ENCODE results near the gene RIC3. TPM values are rescaled to one million over a fixed set of nuclear protein-coding genes. Genes with fewer than 3 reads are reported as not detected.
"Not testable (repeated sequence)": the region's sequence is repeated elsewhere in the genome, so short reads cannot be mapped to it uniquely, and the experiment has no call there.

RIC3 gene
- total and polyA plus RNA-seq, 2 donors (not counting 1 experiment from before 2014, with no cell fraction given) = not detected

- Histone ChIP-seq H3K27me3 (ENCODE audit: control insufficient read depth, insufficient read depth, low read length) (peaks cover 13% of the 10 kb centered on the region), H4K20me1 (ENCODE audit: control insufficient read depth, extremely low read depth, insufficient read depth, low read length) (no peaks in the 10 kb centered on the region), H3K4me2 (ENCODE audit: extremely low read depth, insufficient read depth, low read length) (no peak overlapping the region)
Measured at GRCh38 chr11:8164746-8165145, 4.1 kb downstream of the RIC3 start.

GRCh38 chr11:8161627-8162304 is 7.1 kb downstream of the RIC3 start:
- not testable (repeated sequence) for DNase-seq (ENCODE audit: low read depth in 2 of 2); H3K79me2 ChIP-seq (ENCODE audit: control insufficient read depth, insufficient read depth, low read length); H3K9me3 ChIP-seq (ENCODE audit: control insufficient read depth, insufficient read depth, low read depth, low read length); H3K36me3 ChIP-seq (ENCODE audit: control insufficient read depth, insufficient read depth, low read length); H3K4me3 ChIP-seq (replicated peaks in 1 of 4; ENCODE audit: control extremely low read depth in 1 of 4, insufficient read depth in 1 of 4, low read depth in 3 of 4, low read length in 4 of 4); H4K20me1 ChIP-seq (ENCODE audit: control insufficient read depth, extremely low read depth, insufficient read depth, low read length); H3K27ac ChIP-seq (ENCODE audit: insufficient read depth, low read length); H3K4me2 ChIP-seq (ENCODE audit: extremely low read depth, insufficient read depth, low read length); H3K27me3 ChIP-seq (ENCODE audit: control insufficient read depth, insufficient read depth, low read length); H3K4me1 ChIP-seq (ENCODE audit: control insufficient read depth, extremely low read depth, insufficient read depth, low read length); H2AFZ ChIP-seq (ENCODE audit: low read length); H3K9ac ChIP-seq (ENCODE audit: insufficient read depth, low read length)

More at GRCh38 chr11:8164746-8165145, 4.1 kb downstream of the RIC3 start:
- TF ChIP-seq CTCF (conservative IDR thresholded peaks at IDR 0.05 in 1 of 2, IDR thresholded peaks at IDR 0.05 in 1 of 2; ENCODE audit: low read depth in 1 of 2, low read length in 2 of 2) (no peak), EZH2 (IDR thresholded peaks at IDR 0.05; ENCODE audit: low read length, missing control alignments) (no peak)
- H3K9ac ChIP-seq (ENCODE audit: insufficient read depth, low read length) = no peak overlapping the region
- no peak overlapping the region for H3K4me3 ChIP-seq (replicated peaks in 1 of 4; ENCODE audit: control extremely low read depth in 1 of 4, insufficient read depth in 1 of 4, low read depth in 3 of 4, low read length in 4 of 4)
- no peaks in the 10 kb centered on the region for H3K4me1 ChIP-seq (ENCODE audit: control insufficient read depth, extremely low read depth, insufficient read depth, low read length)
- no peak for DNase-seq (ENCODE audit: low read depth in 2 of 2)
- no peak overlapping the region for H3K27ac ChIP-seq (ENCODE audit: insufficient read depth, low read length)
- no peaks in the 10 kb centered on the region for H3K36me3 ChIP-seq (ENCODE audit: control insufficient read depth, insufficient read depth, low read length)
- no peak overlapping the region for H2AFZ ChIP-seq (ENCODE audit: low read length)
- H3K9me3 ChIP-seq (ENCODE audit: control insufficient read depth, insufficient read depth, low read depth, low read length) = no peaks in the 10 kb centered on the region
- H3K79me2 ChIP-seq (ENCODE audit: control insufficient read depth, insufficient read depth, low read length) = no peaks in the 10 kb centered on the region

GRCh38 chr11:8156877-8157276 is 11.9 kb downstream of the RIC3 start:
- H3K4me3 ChIP-seq (replicated peaks in 1 of 4; ENCODE audit: control extremely low read depth in 1 of 4, insufficient read depth in 1 of 4, low read depth in 3 of 4, low read length in 4 of 4) = no peak overlapping the region
- no peaks in the 10 kb centered on the region for H3K36me3 ChIP-seq (ENCODE audit: control insufficient read depth, insufficient read depth, low read length)
- no peaks in the 10 kb centered on the region for H3K9me3 ChIP-seq (ENCODE audit: control insufficient read depth, insufficient read depth, low read depth, low read length)
- H4K20me1 ChIP-seq (ENCODE audit: control insufficient read depth, extremely low read depth, insufficient read depth, low read length) = no peaks in the 10 kb centered on the region
- H3K9ac ChIP-seq (ENCODE audit: insufficient read depth, low read length) = no peak overlapping the region
- H3K4me2 ChIP-seq (ENCODE audit: extremely low read depth, insufficient read depth, low read length) = no peak overlapping the region
- H3K4me1 ChIP-seq (ENCODE audit: control insufficient read depth, extremely low read depth, insufficient read depth, low read length) = no peaks in the 10 kb centered on the region
- no peak overlapping the region for H3K27ac ChIP-seq (ENCODE audit: insufficient read depth, low read length)
- no peaks in the 10 kb centered on the region for H3K79me2 ChIP-seq (ENCODE audit: control insufficient read depth, insufficient read depth, low read length)
- H2AFZ ChIP-seq (ENCODE audit: low read length) = no peak overlapping the region
- TF ChIP-seq CTCF (conservative IDR thresholded peaks at IDR 0.05 in 1 of 2, IDR thresholded peaks at IDR 0.05 in 1 of 2; ENCODE audit: low read depth in 1 of 2, low read length in 2 of 2) (no peak), EZH2 (IDR thresholded peaks at IDR 0.05; ENCODE audit: low read length, missing control alignments) (no peak)
- DNase-seq (ENCODE audit: low read depth in 2 of 2) = no peak
- no peaks in the 10 kb centered on the region for H3K27me3 ChIP-seq (ENCODE audit: control insufficient read depth, insufficient read depth, low read length)
